Stimulated activated CD4-positive, alpha-beta T cell treated with anti-CD3 and anti-CD28 coated beads, Interleukin-4, amount 100 ng/mL, for 24 hours (primary cell): ENCODE measurements around the gene CRISP1.
"Not testable (repeated sequence)": the region's sequence is repeated elsewhere in the genome, so short reads cannot be mapped to it uniquely, and the experiment has no call there.

Experiments
- DNase-seq: peaks from one replicate; pipeline ENCODE4 v3.0.0-alpha.2; 2020

The CRISP1 gene

DNA sequence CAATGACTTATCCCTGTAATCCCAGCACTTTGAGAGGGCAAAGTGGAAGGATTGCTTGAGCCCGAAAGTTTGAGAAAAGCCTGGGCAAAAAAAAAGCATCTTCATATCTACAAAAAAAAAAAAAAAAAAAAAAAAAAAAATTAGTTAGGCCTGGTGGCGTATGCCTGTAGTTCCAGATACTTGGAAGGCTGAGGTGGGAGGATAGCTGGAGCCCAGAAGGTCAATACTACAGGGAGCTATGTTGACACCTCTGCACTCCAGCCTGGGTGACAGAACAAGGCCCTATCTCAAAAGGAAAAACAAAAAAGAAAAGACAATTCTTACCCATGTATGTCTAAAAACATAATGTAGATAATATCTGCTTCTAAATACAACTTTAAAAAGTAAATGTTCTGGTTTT is 27.2 kb downstream of the CRISP1 start:
- DNase-seq, result no peak

DNA sequence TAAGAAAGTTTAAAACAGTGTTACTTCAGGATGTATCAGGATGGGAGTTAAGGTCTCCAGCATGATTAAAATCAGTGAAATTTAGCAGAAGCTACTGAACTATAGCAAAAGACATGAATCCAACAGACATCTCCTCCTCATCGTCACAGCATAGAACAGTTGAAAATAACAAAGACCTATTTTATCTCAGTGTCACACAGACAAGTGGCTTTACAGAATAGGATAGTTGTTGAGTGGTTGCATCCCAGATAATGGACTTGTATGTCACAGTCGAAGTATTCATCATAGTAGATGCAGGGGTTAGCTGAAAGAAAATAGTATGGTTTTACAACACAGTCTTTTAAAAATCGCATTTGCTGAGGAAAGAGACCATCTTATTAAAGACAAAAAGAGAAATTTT is 31.2 kb downstream of the CRISP1 start:
- DNase-seq, result no peak

- no peak for DNase-seq
Observed at GRCh38 chr6:49833386-49833785, 32.9 kb downstream of the CRISP1 start.

DNA sequence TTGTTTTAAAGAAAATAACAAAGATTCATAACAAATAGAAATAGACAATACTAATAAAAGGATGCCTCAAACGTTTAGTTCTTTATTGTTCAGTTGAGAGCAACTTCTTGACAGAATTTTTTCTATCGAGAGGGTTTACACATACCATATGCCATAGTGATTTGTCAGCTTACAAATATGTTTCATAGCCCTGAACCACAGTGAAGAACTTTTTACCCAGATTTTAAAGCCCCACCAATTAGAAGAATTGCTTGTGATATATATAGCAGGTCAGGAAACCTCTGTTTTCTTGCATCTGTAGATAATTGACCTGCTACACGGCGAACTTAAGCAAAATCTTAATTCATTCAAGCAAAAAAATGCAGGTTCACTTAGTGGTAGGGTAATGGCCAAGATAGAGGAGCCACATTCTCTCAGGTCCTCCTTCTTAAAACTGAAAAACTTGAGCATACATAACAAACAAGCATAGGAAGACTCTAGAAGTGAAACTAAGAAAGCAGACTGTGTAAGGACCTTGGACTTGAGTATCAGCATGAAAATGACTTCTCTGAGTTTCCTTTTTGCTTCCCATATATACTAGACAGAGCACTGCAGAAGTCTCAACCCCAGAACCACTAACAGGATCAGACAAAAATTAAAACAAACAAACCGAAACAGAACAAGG is 39.5 kb downstream of the CRISP1 start:
- no peak for DNase-seq

GRCh38 chr6:49815166-49815565 is 51.2 kb downstream of the CRISP1 start:
- DNase-seq, result no peak

DNA sequence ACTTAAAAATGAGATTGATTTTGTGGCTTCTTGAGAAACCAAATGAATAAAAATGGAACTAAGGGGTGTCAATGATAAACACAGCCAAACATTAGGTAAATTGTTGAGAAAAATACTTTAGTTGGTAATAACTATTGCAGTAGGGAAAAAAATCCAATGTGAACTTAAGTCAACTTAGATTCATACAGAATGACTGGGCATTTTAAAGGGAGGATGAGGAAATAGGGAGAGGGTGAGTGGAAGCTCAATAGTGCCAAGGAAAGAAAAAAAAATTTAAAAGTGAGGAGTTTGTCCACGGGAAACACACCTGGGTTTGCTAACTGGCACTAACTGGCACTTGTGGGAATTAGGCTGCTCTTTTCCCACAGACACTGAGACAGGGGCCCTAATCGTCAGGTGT is 53.1 kb downstream of the CRISP1 start:
- DNase-seq, result no peak

DNA sequence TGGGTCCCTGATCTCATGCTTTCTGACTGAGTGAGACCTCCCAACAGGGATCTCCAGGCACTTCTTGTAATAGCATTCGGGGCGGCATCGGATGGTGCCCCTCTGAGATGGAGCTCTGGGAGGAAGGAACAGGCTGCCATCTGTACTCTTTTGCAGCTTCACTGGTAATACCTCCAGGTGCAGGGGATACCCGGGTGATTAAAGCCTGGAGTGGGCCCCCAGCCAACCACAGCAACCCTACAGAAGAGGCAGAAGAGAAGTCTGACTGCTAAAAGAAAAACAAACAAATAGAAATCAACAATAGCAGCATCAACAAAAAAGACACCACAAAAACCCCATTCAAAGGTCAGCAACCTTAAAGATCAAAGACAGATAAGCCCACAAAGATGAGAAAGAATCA is 60.2 kb downstream of the CRISP1 start:
- DNase-seq, result no peak

DNA sequence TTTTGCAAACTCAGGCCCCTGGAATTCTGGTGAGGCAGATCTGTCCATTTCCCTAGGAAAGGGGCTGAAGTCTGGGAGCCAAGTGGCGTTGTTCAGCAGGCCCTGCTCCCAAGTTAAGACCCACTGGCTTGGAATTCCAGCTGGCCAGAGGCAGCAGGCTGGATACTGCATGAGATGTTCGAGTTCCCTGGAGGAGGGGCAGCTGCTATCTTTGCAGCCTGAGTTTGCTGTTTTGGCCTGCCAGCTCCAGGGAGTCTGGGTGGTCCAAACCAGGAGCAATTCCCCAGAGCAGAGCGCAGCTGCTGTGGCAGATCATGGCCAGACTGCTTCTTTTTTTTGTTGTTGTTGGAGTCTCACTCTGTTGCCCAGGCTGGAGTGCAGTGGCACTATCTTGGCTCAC is 61.1 kb downstream of the CRISP1 start:
- DNase-seq, result no peak

GRCh38 chr6:49801525-49801924 is 64.8 kb downstream of the CRISP1 start:
- DNase-seq, result no peak

- DNase-seq, result no peak
Observed at GRCh38 chr6:49799090-49799489, 67.2 kb downstream of the CRISP1 start.

DNA sequence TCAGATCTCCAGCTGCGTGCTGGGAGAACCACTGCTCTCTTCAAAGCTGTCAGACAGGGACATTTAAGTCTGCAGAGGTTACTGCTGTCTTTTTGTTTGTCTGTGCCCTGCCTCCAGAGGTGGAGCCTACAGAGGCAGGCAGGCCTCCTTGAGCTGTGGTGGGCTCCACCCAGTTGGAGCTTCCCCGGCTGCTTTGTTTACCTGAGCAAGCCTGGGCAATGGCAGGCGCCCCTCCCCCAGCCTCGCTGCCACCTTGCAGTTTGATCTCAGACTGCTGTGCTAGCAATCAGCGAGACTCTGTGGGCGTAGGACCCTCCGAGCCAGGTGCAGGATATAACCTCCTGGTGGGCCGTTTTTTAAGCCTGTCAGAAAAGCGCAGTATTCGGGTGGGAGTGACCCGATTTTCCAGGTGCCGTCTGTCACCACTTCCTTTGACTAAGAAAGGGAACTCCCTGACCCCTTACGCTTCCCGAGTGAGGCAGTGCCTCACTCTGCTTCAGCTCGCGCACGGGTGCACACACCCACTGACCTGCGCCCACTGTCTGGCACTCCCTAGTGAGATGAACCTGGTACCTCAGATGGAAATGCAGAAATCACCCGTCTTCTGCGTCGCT is 69.4 kb downstream of the CRISP1 start:
- DNase-seq, result not testable (repeated sequence)

GRCh38 chr6:49790341-49790740 is 76.0 kb downstream of the CRISP1 start:
- DNase-seq, result no peak

DNA sequence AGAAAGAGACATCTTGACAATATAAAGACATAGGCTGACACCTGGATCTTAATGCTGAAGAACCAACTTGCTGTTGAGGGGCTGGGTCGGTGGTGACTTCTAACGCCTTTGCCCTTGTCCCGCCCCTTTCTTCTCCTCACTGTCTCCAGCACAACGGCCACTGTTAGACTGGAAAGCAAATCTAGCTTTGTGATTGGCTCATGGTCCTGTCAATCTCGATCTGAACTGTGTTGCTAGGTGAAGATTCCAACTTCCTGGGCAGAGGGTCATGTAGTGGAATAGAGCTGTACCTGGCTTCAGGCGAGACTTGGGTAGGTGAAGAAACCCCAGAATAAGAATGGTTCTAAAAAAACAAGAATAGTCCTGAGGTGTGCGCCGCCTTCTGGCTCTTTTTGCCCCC is 79.2 kb downstream of the CRISP1 start, which contains the start of gene PGK2:
PGK2 (minus strand) TSS at position 110 of the 400 bp plus-strand sequence; CDS start at position 12, 98 bp downstream.
- DNase-seq, result no peak

- DNase-seq, result no peak
Observed at GRCh38 chr6:49784272-49784671, 82.1 kb downstream of the CRISP1 start.
